ENCODE results near the gene KLHL35.

Gene KLHL35

DNA sequence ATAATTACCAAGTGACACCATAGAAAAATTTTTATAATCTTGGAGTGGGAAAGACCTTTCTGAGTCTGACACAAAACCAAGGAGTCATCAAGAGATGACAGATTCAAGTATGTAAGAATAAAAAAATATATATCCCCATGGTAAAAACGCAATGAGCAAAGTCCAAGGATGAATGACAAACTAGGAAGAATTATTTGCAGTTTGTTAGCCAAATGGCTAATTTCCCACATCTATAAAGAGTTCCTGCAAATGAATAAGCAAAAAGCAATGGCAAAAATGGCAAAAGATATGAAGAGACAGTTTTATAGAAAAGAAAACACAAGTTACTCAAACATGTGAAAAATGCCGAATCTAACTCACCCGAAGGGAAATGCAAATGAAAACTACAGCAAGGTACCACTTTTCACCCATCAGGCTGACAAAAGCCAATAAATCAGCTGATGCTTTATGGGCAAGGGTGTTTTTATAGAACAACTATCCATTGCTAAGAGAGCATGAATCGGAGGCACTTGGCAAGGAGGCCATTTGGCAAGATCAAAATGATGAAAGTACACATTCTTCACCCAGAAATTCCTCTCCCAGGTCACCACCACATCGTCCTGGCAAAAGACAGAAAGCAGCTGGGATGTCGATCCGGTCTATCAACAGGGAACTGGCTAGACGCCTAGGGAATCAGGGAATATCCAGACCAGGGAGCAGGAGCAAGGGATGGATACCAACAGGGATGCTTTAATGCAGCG lies 21.1 kb upstream of the KLHL35 start:
- no peak for TF ChIP-seq MYC (IDR thresholded peaks at IDR 0.05; ENCODE audit: low read depth, low read length)
- TF ChIP-seq, protein P1, sequence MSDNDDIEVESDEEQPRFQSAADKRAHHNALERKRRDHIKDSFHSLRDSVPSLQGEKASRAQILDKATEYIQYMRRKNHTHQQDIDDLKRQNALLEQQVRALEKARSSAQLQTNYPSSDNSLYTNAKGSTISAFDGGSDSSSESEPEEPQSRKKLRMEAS (IDR thresholded peaks at IDR 0.05; ENCODE audit: low read depth, low read length), result no peak
- TF ChIP-seq, protein P2, sequence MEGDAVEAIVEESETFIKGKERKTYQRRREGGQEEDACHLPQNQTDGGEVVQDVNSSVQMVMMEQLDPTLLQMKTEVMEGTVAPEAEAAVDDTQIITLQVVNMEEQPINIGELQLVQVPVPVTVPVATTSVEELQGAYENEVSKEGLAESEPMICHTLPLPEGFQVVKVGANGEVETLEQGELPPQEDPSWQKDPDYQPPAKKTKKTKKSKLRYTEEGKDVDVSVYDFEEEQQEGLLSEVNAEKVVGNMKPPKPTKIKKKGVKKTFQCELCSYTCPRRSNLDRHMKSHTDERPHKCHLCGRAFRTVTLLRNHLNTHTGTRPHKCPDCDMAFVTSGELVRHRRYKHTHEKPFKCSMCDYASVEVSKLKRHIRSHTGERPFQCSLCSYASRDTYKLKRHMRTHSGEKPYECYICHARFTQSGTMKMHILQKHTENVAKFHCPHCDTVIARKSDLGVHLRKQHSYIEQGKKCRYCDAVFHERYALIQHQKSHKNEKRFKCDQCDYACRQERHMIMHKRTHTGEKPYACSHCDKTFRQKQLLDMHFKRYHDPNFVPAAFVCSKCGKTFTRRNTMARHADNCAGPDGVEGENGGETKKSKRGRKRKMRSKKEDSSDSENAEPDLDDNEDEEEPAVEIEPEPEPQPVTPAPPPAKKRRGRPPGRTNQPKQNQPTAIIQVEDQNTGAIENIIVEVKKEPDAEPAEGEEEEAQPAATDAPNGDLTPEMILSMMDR (IDR thresholded peaks at IDR 0.05; ENCODE audit: low read depth, low read length), result no peak
- no peak for TF ChIP-seq POLR2A (IDR thresholded peaks at IDR 0.05; ENCODE audit: extremely low read depth, insufficient read length)
- no peak for DNase-seq (ENCODE audit: low read depth)
- H3K4me3 ChIP-seq (ENCODE audit: low read depth, low read length), result no peak overlapping the region

DNA sequence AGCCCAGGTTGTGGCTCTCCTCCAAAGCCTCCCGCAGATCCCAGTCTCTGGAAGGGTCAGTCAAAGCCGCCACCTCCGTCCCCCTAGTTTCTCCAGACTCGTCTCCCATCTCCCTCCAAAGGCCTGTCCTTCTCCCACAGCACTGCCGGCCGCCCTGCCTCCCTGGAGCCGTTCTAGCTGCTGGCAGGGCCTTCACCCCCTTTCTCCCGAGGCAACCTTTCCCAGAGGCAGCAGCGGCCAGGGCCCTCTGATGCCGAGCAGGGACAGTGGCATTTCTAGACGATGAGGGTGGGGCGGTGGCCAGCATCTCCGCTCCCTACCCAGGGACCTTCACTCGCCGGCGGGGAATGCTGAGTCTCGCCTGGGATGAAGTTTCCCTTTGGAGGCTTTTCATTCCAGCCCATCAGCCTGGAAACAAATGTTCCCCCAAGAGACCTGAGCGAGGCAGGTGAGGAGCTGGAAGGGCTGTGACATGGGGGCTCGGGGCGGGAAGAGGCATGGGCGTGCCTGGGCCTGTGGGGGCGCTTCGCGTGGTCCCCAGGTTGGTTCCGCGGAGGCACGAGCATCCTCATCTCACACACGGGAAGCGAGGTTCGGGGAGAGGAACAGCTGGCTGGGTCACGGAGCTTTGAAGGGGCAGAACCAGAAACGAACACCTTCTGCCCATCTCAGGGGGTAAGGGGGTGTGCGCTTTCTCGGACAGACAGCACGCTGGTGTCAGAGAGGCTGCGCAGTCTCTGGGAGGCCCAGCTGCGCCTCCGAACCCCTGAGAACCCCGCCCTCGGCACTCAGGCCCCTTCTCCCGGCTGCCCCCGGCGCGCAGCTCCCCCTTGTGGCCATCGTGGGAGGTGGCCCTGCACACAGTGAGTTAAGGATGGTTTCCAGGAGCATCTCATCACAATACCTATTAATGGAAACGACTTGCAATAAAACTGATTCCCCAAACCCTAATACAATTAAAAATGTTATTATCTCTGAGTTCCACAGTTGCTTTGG lies 18.1 kb upstream of the KLHL35 start:
- peak; percentile 53 for DNase-seq (ENCODE audit: low read depth)
- no peak overlapping the region for H3K4me3 ChIP-seq (ENCODE audit: low read depth, low read length)

DNA sequence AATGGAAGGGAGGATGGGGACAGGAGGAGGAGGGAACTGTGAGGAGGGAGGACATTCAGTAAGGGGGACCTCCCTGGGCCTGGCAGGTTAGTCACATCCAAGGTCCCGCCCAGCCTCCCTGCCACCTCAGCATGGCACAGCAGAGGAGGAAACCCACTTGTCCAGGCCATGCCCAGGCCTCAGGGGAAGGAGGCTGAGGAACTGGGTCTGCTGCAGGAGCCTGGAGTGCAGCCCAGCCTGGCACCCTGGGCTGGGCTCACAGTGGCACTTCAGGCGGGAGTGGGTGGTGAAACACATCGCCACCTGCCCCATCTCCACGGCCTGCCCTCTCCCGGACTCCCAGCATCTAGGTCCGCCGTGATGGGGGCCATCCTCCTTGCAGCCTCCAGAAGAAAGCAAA lies 17.2 kb upstream of the KLHL35 start:
- no peak for DNase-seq (ENCODE audit: low read depth)
- H3K4me3 ChIP-seq (ENCODE audit: low read depth, low read length), result no peak overlapping the region
- TF ChIP-seq POLR2A (IDR thresholded peaks at IDR 0.05; ENCODE audit: extremely low read depth, insufficient read length), result no peak
- TF ChIP-seq, protein P2 (IDR thresholded peaks at IDR 0.05; ENCODE audit: low read depth, low read length), result no peak
- TF ChIP-seq MYC (IDR thresholded peaks at IDR 0.05; ENCODE audit: low read depth, low read length), result no peak
- TF ChIP-seq, protein P1 (IDR thresholded peaks at IDR 0.05; ENCODE audit: low read depth, low read length), result no peak

More for the DNA sequence above, 18.1 kb upstream of the KLHL35 start:
- TF ChIP-seq, protein P1 (IDR thresholded peaks at IDR 0.05; ENCODE audit: low read depth, low read length), result no peak
- TF ChIP-seq, protein P2 (IDR thresholded peaks at IDR 0.05; ENCODE audit: low read depth, low read length), result peak; percentile 91

DNA sequence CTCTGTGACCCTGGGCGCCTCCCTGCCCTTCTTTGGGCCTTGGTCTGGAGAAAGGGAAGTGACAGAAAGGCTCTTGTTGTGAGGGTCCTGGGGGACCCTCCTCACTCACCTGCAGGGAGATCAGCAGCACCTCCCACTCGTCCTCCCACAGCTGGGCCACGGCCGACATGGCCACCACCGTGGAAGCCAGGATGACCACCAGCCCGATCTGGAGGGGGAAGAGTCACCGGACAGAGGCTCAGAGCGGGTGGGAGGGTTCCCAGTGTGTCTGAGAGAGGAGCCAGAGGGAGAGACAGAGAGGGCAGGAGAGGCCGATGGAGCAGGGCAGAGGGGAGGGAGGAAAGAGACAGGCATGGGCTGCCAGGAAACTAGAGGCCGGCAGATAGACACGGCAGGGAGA lies 16.8 kb upstream of the KLHL35 start:
- DNase-seq (ENCODE audit: low read depth), result no peak
- H3K4me3 ChIP-seq (ENCODE audit: low read depth, low read length), result no peak overlapping the region
- TF ChIP-seq MYC (IDR thresholded peaks at IDR 0.05; ENCODE audit: low read depth, low read length) (no peak), POLR2A (IDR thresholded peaks at IDR 0.05; ENCODE audit: extremely low read depth, insufficient read length) (no peak)
- TF ChIP-seq, protein P1 (IDR thresholded peaks at IDR 0.05; ENCODE audit: low read depth, low read length), result no peak
- TF ChIP-seq, protein P2 (IDR thresholded peaks at IDR 0.05; ENCODE audit: low read depth, low read length), result no peak

DNA sequence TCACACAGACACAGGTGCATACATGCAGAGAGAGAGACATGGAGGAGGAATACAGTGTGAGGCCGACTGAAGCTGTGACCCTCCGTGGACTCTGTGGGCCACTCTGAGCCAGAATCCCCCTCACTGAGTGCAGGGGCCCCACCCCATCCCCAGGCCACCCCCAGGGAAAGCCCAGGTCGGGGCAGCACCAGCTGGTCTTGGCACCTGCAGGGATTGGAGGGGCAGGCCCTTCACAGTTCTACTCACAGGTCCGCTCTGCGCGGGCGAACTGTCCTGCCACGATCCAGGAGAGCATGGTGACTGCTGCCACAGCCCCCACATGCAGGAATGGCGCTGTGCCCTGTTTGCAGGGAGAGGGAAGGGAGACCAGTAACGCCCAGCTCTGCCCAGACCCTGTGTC lies 16.3 kb upstream of the KLHL35 start:
- TF ChIP-seq, protein P1 (IDR thresholded peaks at IDR 0.05; ENCODE audit: low read depth, low read length), result no peak
- TF ChIP-seq POLR2A (IDR thresholded peaks at IDR 0.05; ENCODE audit: extremely low read depth, insufficient read length) (no peak), MYC (IDR thresholded peaks at IDR 0.05; ENCODE audit: low read depth, low read length) (no peak)
- TF ChIP-seq, protein P2 (IDR thresholded peaks at IDR 0.05; ENCODE audit: low read depth, low read length), result no peak
- no peak for DNase-seq (ENCODE audit: low read depth)
- H3K4me3 ChIP-seq (ENCODE audit: low read depth, low read length), result no peak overlapping the region
